HG03521 (cell line): ENCODE results near the gene PPM1H.

ENCODE experiments used
- ATAC-seq: cut with Tn5 transposase; IDR thresholded peaks from one replicate; pipeline ENCODE4 v1.9.1; 2021; ENCODE audit warnings: mild to moderate bottlenecking, moderate library complexity; ENCODE audit not compliant: unreplicated experiment

The PPM1H gene

GRCh38 chr12:62878211-62878610, 56.7 kb downstream of the PPM1H start:
- no peak for ATAC-seq

- no peak for ATAC-seq
These were observed 57.9 kb downstream of the PPM1H start for GRCh38 chr12:62876938-62877548.

- no peak for ATAC-seq
These were observed 61.0 kb downstream of the PPM1H start for GRCh38 chr12:62873826-62874448.

- no peak for ATAC-seq
These were observed 61.7 kb downstream of the PPM1H start for GRCh38 chr12:62873116-62873825.

- no peak for ATAC-seq
These were observed 66.1 kb downstream of the PPM1H start for GRCh38 chr12:62868820-62869219.

GRCh38 chr12:62866451-62867082, 68.4 kb downstream of the PPM1H start:
- no peak for ATAC-seq

- no peak for ATAC-seq
These were observed 69.0 kb downstream of the PPM1H start for GRCh38 chr12:62865937-62866336.

- no peak for ATAC-seq
These were observed 69.9 kb downstream of the PPM1H start for GRCh38 chr12:62865065-62865464.

GRCh38 chr12:62862259-62862881, 72.6 kb downstream of the PPM1H start:
- no peak for ATAC-seq

- no peak for ATAC-seq
These were observed 73.4 kb downstream of the PPM1H start for GRCh38 chr12:62861586-62861985.

- ATAC-seq: no peak
These were observed 74.2 kb downstream of the PPM1H start for GRCh38 chr12:62860501-62861411.

GRCh38 chr12:62860020-62860419, 74.9 kb downstream of the PPM1H start:
- ATAC-seq: no peak

GRCh38 chr12:62859321-62859737, 75.6 kb downstream of the PPM1H start:
- ATAC-seq: no peak

GRCh38 chr12:62856454-62856853, 78.5 kb downstream of the PPM1H start:
- ATAC-seq: no peak

GRCh38 chr12:62854024-62854423, 80.9 kb downstream of the PPM1H start:
- no peak for ATAC-seq

- no peak for ATAC-seq
These were observed 85.6 kb downstream of the PPM1H start for GRCh38 chr12:62849398-62849797.

- ATAC-seq: no peak
These were observed 86.5 kb downstream of the PPM1H start for GRCh38 chr12:62848418-62848817.

- ATAC-seq: no peak
These were observed 87.2 kb downstream of the PPM1H start for GRCh38 chr12:62847709-62848108.

- no peak for ATAC-seq
These were observed 88.5 kb downstream of the PPM1H start for GRCh38 chr12:62846491-62846890.

GRCh38 chr12:62844915-62845314, 90.0 kb downstream of the PPM1H start:
- no peak for ATAC-seq
